NCI-H1436 (cell line): ENCODE data around the gene L3MBTL3.

Experiments used
- DNase-seq: peaks from one replicate; lab custom pipeline; 2025; lab: John Stamatoyannopoulos, UW

L3MBTL3 gene

DNA sequence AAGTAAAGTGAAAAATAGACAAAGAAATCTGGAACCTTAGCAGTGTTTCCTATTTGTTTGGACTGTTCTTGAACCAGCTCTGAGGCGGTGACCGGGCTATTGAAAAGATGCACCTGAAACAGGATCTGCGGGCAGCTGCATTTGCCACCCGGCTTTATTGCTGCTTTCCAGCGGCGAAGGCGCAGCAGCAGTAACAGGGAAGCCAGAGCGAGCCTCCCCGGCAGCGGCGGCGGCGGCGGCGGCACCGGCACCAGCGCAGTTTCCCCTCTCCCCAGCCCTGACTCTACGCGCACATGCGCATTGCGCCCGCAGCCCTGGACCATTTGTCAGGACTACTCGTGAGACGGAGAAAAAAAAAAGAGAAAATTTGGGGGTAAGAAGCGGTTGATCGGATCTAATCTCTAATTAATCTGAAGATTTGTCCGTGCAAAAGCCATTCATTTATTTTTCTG, at the start of gene L3MBTL3:
Gene L3MBTL3, plus strand, starts transcription at position 290 of the 452 bp plus-strand sequence. CDS start 24,119 bp downstream, outside the sequence.
- peak; percentile 55 for DNase-seq

DNA sequence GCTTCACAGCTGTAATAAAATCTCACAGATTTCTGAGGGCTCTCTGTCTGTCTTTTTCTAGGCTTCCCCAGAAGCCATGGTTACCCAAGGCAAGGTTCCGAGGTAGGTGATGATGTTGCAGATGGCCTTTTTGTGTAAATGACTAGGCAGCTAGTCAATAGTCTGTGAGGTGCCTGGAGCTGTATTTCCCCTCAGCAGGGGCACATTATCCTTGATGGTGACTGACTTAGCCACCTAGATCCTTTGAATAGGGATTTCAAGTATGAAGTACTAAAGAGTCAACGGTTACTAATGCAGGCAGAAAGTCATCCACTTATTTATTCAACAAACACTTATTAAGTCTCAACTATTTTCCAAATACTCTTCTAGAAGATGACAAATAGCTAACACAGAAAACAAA, 49.3 kb upstream of the L3MBTL3 start:
- DNase-seq, result no peak

DNA sequence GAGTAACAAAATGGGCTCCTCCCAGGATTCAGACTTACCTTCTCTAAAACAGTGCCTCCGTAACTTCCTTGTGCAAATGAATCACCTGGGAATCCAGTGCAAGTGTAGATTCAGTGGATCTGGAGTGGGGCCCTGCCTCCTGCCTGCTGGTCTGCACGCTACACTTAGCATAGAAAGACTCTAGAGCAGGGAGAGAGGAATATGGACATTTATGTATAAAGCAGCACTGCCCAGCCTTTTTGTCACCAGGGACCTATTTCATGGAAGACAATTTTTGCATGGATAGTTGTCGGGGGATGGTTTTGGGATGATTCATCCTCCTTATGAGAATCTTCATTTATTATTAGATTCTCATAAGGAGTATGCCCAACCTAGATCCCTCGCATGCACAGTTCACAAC, 42.3 kb upstream of the L3MBTL3 start:
- DNase-seq, result no peak

DNA sequence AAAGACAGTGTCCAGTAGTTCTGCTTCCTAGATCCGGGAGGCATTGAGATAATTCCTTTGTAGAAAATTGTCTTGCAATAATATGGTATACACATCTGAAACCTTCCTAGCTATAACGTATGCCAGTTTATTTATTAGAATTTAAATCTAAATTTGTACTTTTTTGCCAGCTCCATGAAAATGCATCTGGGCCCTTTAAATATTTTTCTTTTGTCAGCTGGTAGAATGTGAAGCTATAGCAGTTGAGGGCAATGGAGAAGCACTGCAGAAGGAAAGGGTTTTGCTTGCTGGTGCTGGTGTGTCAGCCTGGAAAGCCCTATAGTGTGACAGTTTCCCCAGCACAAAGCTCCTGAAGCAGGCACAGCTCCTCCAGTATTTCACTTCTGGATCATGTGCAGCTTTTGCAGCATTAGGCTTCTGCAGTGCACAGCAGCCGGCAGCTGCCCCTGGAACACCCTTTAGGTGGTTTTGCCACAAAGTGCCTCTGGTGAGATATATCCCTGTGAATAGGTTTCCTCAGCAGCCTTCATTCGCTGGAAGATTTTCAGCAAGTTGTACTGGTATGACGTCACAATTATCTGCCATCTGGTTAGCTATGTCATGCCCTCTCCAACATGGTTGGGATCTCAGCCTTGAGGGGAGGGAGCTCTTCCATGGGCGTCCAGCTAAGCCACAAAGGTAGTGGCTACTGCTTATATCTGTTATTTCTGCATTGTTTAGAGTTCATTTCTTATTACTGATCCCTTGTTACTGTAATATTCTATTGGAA, 40.0 kb upstream of the L3MBTL3 start:
- no peak for DNase-seq

DNA sequence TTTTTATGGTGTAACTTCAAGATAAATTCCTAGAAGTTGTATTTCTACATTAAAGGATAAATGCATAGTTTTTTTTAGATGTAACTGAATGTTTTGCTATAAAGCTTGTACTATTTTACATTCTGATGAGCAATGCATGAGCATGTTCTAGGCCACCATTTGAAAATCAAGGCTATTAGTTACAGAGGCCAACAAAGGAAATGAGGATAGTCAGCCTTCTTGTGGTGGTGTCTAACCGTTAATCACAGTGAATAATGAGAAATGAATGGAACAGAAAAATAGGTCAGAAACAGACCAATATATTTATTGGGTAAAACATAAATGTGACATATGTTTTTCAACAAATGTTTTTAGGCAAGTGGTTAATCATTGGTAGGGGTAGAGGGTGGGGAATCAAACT, 37.6 kb upstream of the L3MBTL3 start:
- no peak for DNase-seq

DNA sequence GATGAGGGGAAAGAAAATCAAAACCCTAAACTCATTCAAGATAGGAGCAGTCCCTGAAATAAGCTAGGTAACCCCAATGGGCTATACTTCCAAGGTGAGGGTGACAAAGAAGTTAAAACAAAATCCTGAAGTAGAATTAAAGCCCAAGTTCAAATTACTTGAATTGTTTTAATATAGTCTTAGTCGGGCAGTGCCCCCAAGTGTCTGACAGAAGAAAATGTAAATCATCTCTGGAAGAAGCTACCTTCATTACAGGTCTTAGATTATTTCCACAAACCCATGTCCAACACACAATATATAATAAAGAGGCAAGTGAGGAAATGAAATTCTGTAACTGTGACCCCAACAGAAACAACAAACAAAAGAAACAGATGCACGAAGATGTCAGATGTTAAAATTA, 36.8 kb upstream of the L3MBTL3 start:
- no peak for DNase-seq

DNA sequence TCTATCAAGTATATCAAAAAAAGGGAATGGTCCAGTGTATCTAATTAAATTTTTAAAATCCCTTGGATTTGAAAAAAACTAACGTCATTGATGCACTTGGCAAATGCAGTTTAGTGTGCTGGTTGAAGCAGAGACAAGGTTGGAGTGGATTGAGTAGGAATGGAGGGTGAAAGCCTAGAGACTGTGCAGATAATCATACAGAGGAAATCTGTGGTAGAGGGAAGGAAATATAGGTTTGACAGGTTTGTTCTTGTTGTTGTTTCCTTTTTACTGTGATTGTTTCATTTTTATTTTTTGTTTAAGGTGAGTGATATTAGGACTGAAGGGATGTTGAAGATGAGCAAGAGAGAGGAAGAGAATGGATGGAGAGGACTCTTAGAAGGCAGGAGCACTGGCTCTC, 29.0 kb upstream of the L3MBTL3 start:
- no peak for DNase-seq

DNA sequence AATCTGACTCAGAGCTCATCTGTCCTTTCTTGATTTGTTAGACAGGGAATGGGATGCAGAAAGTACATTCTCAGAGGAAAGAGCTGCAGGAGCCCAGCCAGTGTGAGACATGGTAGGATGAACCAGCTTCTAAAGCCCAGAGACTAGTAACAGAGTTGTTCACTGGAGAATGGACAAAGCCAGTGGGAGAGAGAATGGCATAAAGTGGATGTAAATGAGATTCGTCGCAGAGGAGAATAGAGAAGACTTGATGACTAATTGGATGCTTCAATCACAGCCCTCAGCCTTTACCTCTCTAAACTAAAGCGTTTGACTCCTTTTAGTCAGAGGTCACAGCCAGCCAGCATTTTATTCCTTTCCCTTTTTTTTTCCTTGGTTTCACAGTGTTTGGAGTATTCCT, 25.5 kb upstream of the L3MBTL3 start:
- no peak for DNase-seq

DNA sequence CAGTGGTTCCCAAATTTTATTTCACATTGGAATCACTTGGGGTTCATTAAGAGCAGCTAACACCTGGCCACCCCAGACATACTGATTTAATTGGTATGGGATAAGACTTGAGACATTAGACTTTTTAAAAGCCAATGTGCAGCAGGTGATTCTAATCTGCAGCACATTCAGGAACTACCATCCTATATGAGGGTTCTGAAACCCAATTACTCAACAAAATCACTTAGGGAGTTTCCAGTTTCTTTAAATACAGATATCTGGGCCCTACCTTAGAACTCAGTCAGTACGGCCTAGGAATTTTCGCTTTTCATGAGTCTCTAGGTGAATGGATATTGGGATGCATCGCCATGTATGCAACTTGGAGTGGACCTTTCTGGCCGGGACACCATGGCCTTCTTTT, 24.0 kb upstream of the L3MBTL3 start:
- no peak for DNase-seq

DNA sequence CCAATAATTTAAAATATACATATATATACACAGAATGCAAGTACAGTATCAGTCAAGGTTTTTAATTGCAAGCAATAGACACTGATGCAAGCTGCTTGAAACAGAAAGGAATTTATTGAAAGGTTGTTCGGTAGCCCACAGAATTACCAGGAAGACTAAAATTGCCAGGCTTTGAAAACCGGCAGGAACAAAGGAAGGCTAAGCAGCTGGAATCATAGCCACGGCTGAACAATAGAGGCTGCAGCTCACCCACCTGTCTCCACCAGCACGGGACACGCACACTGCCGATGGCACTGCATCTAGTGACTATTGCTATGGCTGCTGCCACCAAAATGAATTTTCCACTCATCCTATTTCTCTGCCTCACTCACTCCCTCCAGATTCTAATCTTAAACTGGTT, 22.0 kb upstream of the L3MBTL3 start:
- no peak for DNase-seq

DNA sequence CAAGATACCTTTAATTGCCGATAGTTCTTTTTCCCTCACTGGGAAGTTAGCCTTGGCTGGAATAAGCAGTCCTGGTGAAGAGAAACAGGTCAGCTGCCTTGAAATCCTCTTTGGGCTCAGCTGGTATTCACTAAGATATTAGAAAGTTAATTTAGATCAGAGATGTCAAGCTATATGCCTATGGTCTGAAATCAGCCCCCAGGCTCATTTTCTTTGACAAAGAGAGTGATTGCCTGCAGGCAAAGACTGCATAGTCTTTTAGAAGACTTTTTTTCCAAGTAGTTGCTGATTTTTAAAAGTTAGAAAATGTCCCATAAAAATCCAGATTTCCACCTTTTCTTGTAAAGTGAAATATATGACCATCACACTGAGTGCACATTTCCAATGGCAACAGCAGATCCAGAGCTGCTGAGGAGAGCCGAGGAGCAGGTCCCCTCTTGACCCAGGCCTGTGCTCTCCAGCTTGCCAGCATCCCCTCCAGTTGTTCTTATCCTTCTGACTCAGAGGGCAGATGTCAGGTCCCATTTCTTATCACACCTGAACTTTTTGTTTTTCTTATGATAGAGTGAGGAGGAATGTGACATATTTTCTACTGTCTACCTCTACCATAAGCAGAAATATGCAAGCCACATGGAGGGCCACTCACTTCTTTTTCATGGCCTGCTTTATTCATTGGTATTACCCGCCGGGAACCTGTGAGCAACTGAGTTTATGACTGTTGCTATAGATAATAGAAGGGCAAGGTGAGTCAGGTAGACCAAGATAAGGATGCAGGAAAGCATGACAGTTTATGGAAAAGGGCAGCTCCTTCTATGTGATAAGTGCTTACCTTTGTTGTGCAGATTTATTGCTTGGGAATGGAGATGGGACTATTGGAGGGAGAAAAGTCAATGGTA, 17.6 kb upstream of the L3MBTL3 start:
- no peak for DNase-seq

DNA sequence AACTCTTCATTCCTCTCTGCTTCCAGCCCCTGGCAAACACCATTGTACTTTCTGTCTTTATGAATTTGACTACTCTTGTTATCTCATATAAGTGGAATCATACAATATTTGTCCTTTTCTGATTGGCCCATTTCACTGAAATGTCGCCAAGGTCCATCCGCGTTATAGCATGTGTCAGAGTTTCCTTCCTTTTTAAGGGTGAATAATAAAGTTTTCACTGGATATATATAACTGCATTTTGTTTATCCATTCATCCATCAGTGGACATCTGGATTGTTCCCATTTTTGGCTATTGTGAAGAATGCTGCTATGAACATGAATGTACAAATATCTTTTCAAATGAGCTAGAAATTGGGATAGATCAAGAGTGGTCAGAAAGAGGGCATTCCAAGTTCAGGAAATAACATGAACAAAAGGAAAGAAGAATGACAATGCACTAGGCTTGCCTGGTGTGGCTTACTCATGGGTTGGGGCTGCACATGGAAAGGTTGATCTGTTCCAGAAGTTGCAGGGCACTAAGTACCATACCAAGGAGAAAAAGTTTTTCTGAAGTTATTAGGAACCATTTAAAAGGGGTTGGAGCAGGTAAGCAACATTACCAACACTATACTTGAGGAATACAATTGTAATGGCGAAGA, 10.0 kb upstream of the L3MBTL3 start:
- no peak for DNase-seq

DNA sequence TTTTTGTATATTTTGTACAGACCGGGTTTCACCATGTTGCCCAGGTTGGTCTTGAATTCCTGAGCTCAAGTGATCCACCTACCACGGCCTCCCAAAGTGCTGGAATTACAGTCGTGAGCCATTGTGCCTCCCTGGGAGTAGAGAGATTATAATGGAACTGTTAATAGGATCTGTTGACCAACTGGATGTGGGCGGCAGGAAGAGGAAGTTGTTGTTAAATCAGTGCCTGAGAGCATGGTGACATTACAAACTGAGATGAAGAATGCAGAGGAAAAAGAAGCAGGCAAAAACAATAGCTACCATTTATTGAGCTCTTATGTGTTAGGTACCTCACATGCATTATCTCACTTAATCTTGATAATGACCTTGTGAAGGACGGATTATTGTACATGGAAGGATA, 9.2 kb upstream of the L3MBTL3 start:
- no peak for DNase-seq

DNA sequence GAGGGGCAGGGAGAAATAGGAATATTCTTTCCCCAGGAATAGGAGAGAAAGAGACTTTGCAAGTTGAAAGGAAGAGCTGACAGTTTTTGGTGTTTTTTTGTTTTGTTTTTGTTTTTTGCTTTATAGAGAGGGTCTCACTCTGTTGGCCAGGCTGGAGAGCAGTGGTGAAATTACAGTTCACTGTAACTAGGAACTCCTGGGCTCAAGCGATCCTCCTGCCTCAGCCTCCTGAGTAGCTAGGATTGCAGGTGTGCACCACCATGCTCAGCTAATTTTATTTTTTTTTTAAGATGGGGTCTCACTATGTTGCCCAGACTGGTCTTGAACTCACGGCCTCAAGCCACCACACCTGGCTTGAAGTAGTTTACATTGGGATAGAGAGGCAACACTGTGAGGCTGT, 8.0 kb upstream of the L3MBTL3 start:
- no peak for DNase-seq

DNA sequence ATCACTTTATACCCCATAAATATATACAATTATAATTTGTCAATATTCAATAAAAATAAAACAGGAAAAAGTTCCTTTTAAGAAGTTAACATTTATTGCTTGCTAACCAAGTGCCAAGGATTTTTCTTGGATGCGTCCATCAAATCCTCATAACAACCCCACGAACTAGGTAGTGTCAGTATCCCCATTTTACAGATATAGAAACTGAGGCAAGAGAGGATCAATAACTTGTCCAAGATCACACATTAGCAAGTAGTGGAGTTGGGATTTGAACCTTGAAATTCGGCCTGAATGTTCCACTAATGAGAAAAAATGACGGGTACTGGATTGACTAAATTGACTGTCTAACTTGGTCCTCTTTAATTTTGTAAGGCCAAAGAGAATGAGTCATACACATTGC, 5.7 kb upstream of the L3MBTL3 start:
- DNase-seq, result no peak

DNA sequence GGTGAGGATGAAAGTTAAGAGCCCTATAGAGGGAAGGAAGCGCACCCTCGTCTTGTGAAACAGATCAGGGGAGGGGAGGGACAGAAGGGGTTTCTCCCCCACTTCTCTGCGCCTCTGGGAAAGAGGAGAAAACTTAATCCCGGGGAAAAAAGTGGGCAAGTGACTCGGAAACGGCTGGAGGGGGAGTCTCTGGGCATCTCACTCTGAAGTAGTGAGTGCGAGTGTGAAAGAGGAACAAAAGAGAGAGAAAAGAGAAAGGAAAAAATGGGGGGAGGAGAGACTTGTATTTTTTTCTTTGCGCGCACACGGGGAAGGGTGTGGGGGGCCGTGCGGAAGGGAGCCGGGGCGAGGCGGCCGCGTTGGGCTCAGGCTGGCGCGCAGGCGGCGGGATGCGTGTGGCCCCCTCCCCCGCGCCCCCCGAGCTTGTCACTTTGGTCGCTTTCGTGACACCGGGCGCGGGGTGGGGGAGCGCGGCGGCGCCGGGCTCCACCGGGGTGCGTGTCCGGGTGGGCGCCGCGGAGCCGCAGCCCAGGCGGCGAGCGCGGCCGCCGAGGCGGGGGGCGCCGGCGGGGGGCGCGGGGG, 454 bp downstream of the L3MBTL3 start:
- no peak for DNase-seq

DNA sequence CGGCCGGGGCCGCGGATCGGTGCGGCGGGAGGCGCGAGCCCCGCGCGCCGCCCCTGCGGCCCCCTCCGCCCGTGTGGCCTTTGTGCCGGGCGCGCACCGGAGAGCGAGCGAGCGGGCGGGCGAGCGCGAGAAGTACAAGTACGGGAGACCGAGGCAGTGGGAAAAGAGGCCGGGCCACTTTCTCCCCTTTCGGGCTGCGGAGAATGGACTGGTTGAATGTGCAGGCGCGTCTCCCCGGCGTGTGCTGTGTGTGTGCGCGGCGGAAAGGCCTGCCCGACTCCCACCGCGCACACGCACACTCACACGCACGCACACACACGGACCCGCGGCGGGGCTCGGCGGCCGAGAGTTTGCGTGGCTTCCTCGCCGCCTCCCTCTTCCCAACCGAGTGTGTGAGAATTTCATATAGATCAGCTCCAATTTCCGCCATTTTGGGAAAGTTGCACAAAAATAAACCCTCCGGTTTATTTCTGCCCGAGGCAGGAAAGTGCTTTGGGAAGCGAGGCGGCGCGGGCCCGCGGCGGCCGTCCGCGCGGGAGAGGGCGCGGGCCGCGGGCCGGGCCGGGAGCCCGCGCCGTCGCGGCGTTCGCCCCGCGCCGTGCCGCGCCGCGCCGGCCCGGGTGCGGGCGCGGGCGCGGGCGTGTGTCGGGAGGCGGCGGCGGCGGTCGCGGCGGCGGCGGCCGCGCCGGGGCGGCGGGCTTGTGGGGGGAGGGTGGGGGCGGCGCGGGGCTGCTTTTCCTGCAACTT, 1.1 kb downstream of the L3MBTL3 start:
- DNase-seq, result no peak

DNA sequence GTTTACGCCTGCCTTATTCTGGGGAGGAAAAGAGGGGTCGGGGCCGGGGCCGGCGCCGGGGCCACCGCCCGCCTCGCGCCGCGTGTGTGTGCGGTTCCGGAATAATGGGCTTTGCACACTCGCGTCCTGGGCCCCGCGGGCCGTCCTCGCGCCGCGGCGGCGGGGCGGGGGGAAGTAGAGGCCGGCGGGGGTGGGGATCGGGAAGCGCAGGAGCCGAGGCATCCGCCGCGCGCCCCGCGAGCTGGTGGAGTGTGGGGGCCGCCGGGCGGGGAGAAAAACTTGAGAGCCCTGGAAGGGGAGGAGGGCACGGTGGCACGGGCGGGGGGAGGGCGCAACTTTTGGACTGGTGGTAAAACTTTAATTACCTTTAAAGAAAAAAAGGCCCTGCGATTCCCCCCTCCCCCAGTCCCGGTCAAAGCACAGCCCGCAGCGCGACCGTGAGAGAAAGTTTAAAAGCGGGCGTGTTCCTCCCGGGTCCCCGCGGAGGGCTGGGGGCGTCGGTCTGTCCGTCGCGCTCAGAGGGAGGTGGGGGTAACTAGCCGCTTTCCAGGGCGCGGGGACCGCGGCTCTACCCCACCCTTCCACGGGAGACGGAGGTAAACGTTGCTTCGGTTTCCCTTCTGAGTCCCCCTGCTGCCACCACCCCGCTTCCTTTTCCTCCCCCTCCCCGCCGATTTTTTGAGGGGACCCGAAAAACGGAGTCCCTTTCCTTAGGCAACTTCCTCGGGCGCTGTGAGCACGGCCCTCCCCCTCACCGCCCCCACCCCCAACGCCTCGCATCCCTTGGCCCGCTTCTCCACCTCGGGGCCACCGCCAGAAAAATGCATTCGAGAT, 1.9 kb downstream of the L3MBTL3 start:
- DNase-seq, result no peak

DNA sequence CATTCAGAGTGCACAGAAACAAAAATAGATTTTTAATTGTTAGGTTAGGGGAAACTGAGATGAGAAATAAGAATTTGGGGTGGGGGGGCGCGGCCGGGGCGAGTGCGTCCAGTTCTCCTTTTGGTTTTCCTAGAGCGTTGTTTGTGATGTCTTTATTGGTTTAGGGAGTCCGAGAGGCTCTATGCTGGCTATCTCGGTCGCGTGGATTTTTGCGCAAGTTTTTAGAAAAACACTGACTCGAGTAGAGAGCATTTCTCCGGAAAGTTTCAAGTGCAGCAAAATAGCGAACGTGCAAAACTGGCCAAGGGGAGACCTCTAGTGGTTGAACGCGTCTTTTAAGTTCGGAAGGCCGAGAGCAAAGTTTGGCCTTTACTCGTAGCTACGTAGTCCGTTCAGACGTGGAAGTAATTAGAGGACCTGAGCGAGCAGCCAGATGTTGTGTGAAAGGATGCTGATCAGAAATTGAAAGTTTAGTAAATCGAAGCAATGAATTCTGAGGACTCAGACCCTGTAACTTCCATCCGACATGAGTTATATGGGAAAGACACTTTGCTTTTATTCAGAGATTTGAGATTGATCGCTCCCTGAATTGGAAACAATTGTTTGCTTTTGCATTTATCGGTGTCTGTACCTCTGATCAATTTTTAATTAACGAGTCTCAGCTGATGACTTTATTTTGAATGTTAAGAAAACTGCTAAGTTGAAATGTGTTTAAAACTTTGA, 2.7 kb downstream of the L3MBTL3 start:
- peak; percentile 4 for DNase-seq

DNA sequence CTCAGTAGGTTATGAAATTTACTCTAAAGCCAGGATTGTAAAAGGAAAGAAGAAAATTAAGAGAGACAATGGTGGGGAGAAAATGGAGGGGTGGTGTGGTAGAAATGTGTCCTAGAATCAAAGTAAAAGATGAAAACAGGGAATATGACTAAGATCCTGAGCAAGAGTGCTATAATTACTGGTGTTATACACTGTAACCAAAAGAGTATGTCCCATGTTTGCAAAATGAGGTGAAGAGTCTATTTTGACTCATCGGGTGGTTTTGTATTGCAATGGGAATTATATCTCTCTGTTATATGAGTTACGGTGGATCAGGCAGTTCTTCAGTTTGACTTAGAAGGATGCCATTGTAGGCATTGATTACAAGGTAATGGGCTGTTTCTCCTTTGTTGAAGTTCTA, 8.5 kb downstream of the L3MBTL3 start:
- DNase-seq, result no peak
